HG03354 (cell line): Measurements from ENCODE around the gene SFN.
"Not testable (repeated sequence)": the region's sequence is repeated elsewhere in the genome, so short reads cannot be mapped to it uniquely, and the experiment has no call there.

Source experiments
- ATAC-seq: cut with Tn5 transposase; IDR thresholded peaks from one replicate; pipeline ENCODE4 v1.9.1; 2021; ENCODE audit warnings: mild to moderate bottlenecking; ENCODE audit not compliant: unreplicated experiment, poor library complexity, severe bottlenecking

The SFN gene

DNA sequence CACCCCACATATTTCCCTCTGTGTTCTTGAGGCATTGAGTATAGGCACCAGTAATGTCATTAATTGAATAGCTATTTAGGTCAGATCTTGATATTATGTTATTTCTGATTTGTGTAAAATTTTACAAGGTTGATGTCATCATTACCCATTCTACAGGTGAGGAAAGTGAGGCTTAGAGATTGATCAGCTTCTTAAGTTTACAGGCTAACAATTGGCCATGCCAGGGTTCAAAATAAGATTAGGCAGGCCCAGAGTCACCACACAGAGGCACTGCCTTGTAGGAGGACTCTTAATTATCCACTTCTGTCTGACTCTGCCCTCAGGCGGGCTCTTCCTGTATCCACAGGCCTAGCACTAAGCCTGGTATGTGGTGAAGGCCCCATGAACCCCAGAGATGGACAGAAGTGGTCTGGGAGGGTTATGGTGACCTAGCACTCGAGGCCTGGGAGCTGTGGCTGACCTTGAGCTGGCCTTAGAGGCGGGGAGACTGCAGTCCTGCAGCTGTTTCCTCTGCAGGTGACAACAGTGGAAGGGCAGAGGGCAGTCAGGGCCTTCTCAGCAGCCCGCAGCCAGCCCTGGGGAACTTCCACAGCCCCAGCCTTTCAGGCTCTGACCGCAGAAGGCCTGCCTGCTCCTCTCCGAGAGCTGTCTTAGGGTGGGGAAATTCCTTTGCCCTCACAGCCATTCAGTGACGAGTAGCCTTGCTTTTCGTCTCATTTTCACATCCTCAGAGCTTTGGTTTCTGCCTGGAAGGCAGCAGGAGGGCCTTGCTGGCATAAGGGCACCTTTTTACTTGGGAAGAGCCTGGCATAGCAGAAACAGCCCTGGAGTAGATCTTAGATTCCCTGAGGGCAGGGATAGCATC is 24.2 kb upstream of the SFN start:
- peak; percentile 93 for ATAC-seq

DNA sequence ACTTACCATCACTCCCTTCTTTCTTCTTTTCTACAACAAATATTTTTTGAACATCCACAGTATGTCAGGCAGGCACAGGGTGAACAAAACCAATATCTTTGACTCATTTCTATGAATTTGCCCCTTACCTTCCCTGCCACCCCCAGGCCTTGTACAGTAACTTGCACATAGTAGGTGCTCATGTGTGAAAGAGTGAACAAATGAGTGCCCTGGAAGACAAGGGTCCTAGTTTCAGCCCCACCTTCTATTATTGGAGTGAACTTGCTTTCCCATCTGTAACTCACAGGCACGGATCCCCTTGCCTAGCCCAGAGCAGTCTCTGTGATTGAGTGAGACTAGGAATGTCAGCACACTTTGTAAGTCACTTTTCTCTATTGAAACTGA is 23.6 kb upstream of the SFN start:
- ATAC-seq: peak; percentile 19

DNA sequence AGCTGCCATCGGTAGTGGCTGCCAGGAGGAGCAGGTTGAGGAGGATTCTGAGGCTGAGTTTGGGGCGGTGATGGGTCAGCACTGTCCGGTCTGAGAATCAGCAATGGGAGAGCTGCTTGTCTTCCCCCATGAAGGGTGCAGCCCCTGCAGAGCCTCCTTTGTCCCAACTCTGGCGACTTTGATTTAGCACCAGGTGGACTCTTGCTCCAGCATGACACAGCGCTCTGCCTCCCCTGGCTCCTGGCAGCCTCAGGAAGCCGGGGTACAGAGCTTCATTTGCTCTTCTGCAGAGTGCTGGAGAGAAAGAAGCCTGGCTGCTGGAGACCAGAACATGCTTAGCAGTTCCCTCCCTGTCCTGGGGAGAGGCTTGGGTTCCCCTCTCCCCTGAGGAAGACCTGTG is 23.2 kb upstream of the SFN start:
- ATAC-seq: no peak

DNA sequence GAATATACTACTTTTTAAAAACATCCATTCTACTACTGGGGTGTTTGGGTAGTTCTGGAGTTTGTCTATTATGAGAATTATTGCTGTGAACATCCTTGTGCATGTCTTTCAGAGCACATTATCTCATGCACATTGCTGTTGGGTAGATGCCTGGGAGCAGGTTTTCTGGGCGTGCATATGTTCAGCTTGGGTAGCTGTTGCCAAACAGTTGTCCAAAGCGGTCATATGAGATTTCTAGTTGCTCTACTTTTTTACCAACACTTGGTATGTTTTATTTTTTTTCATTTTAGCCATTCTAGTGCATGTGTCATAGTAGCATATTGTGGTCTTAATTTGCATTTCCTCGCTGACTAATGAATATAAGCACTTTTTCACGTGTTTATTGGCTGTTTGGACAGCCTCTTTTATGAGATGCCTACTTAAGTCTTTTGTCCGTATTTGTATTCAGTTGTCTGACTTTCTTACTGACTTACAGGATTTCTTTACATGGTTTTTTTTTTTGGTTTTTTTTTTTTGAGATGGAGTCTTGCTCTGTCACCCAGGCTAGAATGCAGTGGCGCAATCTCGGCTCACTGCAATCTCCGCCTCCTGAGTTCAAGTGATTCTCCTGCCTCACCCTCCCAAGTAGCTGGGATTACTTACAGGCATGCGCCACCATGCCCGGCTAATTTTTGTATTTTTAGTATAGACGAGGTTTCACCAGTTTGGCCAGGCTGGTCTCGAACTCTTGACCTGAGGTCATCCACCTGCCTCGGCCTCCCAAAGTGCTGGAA is 18.3 kb upstream of the SFN start:
- ATAC-seq: no peak

DNA sequence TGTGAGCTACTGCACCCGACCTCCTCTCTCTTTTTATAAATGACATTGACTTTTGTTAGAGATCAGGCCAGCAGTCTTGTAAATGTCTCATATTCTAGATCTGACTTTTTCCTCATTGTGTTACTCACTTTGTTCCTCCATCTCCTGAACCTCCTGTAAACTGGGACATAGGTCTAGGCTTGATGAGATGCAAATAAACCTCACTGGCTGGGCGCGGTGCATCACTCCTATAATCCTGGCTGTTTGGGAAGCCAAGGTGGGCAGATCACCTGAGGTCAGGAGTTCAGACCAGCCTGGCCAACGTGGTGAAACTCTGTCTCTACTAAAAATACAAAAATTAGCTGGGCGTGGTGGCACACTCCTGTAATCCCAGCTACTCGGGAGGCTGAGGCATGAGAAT is 15.1 kb upstream of the SFN start:
- not testable (repeated sequence) for ATAC-seq

DNA sequence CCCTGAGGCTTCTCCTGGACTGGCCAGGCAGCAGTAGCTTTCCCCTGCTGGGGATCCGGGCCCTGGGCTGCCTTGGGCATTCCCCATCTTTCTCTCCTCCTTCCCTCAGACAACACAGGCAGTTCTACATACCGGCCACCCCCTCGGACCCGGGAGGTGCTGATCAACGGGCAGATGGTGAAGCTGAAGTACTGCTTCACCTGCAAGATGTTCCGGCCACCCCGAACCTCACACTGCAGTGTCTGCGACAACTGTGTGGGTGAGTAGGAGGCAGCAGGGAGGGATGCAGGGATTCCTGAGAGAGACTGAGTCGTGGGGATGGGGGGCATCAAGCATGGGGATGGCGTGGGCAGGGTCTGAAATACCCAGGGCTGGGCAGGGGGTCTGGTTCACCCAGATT is 14.4 kb upstream of the SFN start:
- ATAC-seq: no peak

DNA sequence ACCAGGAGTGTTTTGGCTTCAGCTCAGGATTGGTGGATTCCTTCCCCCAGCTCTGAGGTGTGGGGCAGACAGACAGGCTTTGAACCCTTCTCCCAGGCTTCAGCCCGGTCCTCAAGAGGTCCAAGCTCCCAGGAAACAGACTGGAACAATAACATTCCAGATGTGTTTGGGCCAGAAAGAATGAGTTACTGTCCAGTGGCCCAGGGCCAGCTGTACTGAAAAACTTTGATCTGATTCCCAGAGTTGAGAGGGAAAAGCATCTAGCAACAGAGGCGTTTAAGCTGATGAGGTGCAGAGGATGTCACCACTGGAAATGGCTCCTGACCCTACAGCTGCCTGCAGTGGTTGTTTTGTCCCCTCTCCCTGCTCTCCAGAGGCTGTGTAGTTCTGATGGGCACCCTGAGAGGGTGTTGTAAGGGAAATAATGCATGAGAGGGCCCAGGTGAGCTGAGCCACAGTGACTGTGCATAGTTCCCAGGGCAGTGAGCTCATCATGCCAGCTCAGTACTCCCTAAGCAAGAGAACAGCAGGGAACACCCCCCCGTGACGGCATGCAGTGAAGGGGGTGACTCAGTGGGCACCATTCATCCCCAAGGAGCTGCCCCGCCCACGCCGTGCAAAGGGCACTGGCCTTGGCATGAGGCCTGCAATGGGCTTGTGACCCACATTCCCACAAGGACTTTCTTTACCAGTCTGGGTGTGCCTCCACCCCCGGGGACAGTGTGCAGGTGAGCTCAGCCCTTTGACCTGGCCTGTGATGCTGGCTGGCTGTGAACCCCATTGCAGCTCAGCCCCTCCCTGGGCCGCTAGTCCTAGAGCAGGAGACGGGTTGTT is 13.8 kb upstream of the SFN start:
- no peak for ATAC-seq

DNA sequence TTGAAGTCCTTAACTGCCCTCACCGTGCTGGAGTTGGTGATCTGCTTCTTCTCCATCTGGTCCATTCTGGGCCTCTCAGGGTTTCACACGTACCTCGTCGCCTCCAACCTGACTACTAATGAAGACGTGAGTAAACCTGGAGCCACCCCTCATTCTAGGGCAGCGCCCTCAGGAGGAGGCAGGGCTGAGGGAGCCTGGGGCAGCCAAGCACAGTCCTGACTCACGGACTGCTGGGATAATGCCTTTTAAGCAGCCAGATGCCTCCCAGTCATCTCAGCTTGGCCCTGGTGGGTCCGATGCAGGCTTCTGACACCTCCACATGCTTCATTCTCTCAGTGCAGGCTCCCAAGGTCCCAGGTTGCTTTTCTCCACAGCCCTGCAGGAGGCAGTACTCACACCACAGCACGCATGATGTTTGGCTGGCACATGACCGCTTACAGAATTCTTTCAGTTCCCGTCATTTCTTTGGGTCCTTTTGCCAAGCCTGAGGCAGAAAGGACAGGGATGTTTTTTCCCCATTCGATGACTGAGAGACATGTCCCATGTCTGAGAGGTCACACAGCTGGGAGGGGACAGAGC is 11.8 kb upstream of the SFN start:
- ATAC-seq: no peak

DNA sequence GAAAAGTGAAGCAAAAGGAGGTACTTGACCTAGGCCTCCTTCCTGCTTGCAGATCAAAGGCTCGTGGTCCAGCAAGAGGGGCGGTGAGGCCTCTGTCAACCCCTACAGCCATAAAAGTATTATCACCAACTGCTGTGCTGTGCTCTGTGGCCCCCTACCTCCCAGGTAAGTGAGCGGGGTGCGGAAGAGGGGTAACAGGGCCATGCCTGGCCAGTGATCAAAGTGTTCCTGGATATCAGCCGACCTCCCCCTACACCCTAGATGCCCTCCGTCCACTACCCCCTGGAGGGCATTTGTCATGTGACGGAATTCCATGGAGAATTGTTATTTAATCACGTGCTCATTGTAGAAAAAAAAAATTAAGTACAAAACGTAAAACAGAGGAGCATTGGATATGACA is 10.2 kb upstream of the SFN start:
- no peak for ATAC-seq

DNA sequence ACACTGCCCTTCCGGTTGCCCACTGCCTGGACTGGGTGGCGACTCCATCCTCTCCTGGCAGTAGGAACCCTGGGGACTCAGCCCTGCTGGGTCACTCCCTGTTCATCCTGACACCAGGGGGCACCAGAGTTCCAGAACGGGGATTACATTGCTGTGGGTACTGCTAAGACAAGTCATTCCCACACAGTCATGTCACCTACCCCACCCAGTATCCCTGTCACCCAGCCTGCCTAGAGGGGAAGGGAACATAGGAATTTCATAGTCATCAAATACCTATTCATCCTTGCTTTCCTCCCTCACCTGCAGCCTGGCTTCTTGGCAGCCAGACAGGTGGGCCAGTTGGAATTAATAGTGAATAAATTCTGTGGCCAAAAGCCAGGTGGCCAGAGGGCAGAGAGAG is 9.8 kb upstream of the SFN start:
- no peak for ATAC-seq

DNA sequence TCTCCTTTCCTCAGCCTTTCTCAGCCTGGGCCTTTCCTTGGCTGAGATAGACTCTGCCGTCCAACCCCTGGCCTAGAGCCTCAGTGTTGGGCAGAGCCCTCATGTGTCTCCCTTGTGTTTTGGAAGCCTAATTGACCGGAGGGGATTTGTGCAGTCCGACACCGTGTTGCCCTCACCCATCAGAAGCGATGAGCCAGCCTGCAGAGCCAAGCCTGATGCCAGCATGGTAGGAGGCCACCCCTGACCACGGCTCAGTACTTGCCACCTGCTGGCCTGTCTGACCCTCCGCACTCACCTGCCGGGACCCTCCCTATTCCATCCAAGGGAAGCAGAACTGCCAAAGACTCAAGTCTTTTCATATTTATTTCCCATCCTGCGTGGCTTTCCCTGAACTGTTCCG is 9.3 kb upstream of the SFN start:
- no peak for ATAC-seq

DNA sequence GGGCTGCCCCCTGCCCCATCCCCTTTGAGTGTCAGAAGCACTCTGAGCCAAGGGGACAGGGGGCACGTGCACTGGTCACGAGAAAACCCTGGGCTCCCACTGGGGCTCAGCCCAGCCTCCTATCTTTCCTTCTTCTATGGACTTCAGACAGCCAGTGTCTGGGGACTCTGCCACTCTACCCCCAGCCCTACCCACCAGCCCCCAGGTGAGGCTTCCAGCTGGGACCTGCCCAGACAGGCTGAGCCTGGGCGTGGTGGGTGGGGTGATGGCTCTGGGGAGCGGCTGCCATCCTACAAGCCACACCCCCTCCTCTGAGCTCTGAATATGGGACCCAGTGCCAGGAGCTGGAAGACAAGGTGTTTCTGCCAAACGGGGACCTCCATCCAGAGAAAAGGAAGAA is 8.0 kb upstream of the SFN start:
- ATAC-seq: no peak

DNA sequence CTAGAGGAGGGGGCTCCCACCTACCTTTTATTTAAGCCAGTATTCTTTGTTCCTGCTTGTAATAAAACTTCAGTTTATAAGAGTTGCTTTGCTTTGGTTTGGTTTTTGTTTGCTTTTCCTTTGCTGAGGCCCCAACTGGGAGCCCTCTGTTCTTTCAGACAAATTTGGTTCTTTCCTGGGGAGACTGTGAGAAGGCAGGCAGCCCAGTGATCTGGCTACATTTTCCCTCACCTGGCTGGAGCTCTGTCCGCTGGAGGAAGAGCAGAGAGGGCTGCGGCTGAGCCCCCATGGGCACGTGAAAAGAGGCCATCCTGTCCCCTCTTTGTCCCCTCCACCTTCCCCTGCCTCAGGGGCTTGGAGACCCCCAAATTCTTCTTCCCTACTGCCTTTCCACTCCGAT is 7.3 kb upstream of the SFN start:
- ATAC-seq: no peak

DNA sequence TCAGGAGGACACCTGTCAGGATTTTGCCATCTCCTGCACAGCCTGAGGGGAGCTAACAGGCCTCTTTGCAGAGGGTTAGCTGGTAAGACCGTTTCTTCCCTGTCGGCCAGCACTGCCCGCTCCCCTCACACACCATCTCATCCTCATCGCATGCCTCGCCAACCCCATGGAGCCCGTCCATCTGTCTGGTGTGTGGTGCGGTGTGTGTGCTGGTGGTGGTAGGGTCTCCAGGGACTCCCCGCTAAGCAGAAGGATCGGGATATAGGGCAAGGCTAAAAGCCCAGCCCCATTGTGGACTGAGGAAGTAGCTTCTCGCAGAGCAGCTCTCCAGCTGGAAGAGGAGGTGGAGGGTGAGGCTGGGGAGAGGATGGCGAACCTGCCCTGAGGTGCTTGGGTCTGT is 6.8 kb upstream of the SFN start:
- ATAC-seq: no peak

DNA sequence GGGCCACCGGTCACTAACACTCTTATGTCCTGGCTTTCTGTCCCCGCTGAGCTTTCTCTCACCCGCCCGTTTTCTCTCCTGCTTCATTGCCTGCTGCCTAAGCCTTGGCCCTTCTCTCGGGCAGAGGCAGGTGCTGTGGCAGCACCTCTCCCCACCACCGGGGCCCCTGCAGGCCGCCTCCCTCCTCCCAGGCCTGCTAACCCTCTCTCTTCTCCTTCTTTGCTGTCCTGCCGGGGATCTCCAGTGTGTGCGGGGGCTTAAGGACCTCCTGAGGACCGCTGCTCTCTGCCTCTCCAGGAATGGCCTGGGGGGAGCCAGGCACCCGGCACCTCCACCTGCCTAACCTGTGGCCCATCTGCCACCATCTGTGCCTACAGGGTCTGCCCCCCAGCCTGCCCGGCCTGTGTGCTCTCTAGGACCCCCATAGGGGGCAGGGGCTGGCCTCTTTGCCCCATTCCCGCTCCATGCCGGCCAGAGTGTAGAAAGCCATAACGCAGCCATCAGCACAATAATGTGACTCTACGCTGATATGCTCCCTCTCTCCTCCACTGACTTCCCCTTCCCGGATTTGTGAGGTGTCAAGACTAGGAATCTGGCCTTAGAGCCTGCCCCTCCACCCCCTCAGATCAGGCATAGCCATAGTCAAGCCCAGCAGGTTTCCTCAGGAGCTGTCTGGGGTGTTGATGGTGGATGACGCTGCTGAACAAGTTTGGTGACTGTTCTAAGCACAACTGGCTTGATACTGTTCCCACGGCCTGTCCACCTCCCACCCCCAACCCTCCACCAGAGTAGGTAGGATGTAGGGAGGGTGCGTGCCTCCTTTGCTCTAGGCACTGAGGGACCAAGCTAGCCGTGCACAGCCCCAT is 6.1 kb upstream of the SFN start:
- ATAC-seq: no peak

DNA sequence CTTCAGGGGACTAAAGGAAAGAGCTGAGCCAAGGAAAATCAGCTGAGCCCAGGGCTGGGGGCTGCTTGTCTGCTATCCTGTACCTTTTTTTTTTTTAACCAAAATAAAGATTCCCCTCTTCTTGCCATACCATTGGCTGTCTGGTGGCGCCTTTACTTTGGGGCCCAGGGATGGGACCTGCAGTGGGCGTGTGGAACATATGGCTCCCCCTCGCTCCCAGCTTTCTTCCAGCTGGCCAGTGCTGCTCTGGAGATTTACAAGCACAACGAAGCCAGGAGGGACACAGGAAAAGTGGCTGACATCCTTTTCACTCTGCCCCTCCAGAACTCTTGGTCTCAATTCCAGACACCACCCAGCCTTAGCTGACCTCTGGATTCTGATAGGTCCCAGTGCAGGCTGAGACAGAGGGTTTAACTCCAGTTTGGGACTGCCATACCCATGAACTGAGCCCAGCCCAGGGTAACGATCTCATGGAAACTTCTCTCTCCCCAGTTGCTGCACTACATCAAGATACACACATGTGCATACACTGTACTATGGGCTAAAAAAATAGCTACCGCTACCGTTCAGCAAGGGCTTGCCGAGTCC is 5.4 kb upstream of the SFN start:
- no peak for ATAC-seq

DNA sequence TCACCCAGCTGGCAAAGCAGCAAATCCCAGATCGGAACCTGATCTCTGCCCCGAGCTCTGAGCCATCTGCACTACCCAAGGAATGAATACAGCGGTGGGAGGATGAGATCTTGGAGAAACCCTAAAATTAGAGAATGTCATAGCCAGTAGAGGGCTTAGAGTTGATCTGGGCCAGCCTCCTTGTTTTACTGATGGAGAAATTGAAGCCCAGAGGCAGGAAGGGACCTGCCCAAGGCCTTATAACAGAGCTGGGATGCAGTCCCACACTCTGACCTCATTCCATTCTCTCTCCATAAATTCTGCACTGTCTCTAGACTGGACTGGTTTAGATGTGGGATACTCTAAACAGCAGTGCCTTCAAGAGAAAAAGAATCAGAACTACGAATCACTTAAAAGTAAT is 4.8 kb upstream of the SFN start:
- no peak for ATAC-seq

DNA sequence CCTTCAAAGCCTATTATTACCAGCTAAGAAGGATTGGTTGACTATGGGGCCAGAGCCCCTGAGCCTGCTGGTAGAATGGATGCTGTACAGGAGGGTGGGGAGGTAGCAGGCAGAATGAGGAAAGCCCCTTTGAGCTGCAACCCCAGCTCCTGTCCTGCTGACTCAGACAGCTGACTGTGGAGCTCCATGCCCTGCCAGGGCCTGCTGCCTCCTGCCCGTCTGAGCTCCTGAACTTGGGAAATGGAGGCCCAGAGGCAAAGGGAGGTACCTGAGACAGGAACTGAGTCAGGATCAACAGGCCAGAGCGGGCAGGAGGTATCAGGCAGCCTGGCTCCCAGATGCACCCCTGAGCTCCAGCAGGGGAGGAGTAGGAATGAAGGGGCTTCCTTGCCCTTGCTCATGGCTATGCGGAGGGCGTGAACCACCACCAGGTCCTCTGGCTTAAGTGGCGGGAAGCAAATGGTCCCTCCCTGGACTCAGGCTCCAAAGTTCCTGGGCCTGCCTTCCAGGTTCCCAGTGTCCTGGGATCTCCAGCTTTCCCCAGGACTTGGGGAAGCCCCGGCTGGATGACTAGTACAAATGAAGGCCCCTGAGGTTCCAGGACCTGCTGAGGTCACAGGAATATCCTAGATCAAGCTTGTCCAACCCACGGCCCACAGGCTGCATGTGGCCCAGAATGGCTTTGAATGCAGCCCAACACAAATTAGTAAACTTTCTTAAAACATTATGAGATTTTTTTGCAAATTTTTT is 3.9 kb upstream of the SFN start:
- ATAC-seq: no peak
